Measurements from ENCODE around the gene BOLA3. TPM values are rescaled to one million over a fixed set of nuclear protein-coding genes. Genes with fewer than 3 reads are reported as not detected.

BOLA3 gene
- total RNA-seq, 1 donor from 2014 or later: 18.8 TPM

DNA sequence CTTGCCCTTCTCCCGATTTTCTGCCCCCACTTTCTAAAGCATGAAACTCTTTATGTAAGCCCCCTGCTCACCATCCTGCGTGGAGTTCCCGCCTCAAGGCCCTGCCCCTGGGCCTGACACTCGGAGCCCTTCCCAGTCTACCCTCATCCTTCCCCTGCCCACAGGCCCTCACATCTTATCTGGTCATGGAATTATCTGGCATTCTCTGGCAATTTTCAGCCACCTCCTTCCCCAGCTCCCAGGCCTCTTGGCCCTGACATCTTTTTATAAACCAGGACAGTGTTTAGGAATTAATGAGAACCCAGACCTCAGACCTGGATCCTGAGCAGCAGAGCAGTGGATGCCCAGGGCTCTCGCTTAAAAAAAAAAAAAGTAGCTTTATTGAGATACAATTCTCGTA lies 61.7 kb downstream of the BOLA3 start:
- Mint-ChIP-seq H3K27me3 (no peaks in the 10 kb centered on the region), H3K36me3 (ENCODE audit: low read depth) (peaks cover 90% of the 10 kb centered on the region), H3K4me1 (no peaks in the 10 kb centered on the region), H3K9me3 (no peaks in the 10 kb centered on the region), H3K27ac (no peak overlapping the region), H3K4me3 (no peak overlapping the region)
- intact Hi-C loops (cut with micrococcal nuclease): no loop called here
- no peak for ATAC-seq (ENCODE audit: low read depth)
- POLR2A ChIA-PET: interaction anchor here (0.7 kb wide), 1 partner anchor 258 kb away, joined by 10 read pairs; no protein-coding TSS in a partner anchor
- TF ChIP-seq, protein P1, sequence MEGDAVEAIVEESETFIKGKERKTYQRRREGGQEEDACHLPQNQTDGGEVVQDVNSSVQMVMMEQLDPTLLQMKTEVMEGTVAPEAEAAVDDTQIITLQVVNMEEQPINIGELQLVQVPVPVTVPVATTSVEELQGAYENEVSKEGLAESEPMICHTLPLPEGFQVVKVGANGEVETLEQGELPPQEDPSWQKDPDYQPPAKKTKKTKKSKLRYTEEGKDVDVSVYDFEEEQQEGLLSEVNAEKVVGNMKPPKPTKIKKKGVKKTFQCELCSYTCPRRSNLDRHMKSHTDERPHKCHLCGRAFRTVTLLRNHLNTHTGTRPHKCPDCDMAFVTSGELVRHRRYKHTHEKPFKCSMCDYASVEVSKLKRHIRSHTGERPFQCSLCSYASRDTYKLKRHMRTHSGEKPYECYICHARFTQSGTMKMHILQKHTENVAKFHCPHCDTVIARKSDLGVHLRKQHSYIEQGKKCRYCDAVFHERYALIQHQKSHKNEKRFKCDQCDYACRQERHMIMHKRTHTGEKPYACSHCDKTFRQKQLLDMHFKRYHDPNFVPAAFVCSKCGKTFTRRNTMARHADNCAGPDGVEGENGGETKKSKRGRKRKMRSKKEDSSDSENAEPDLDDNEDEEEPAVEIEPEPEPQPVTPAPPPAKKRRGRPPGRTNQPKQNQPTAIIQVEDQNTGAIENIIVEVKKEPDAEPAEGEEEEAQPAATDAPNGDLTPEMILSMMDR (IDR thresholded peaks at IDR 0.05): no peak
- no peak for DNase-seq
- CTCF ChIA-PET: interaction anchor here (1.7 kb wide), 1 partner anchor 178 kb away, joined by 3 read pairs; no protein-coding TSS in a partner anchor

Other genes with a start within 250 kb of the BOLA3 start
- gene DGUOK, start 221.0 kb downstream of the BOLA3 start, total RNA-seq: 70.1 and 77.4 TPM in 2 replicates
- 52.6 and 60.1 TPM in 2 replicates for gene TET3, start 163.0 kb downstream of the BOLA3 start, total RNA-seq
- 314 and 318 TPM in 2 replicates for gene MOB1A, start 31.0 kb upstream of the BOLA3 start, total RNA-seq
- gene MTHFD2, start 50.7 kb upstream of the BOLA3 start, total RNA-seq: 135 and 150 TPM in 2 replicates
- gene SLC4A5, start 195.5 kb upstream of the BOLA3 start, total RNA-seq: 5.4 and 5.9 TPM in 2 replicates
- gene DCTN1, start 232.4 kb upstream of the BOLA3 start, total RNA-seq: 122 and 137 TPM in 2 replicates

All from activated B cell treated with CpG ODN at 0.5 μM for 24 hours (primary cell).